ENCODE results near the gene TNFRSF13B. TPM values are rescaled to one million over a fixed set of nuclear protein-coding genes. Genes with fewer than 3 reads are reported as not detected.
A peak's percentile ranks its signal among the peaks of the same experiment; 100 is the strongest.
"Not testable (repeated sequence)": the region's sequence is repeated elsewhere in the genome, so short reads cannot be mapped to it uniquely, and the experiment has no call there.

TNFRSF13B gene
- total RNA-seq = not detected
- long read RNA-seq = 0 reads

DNA sequence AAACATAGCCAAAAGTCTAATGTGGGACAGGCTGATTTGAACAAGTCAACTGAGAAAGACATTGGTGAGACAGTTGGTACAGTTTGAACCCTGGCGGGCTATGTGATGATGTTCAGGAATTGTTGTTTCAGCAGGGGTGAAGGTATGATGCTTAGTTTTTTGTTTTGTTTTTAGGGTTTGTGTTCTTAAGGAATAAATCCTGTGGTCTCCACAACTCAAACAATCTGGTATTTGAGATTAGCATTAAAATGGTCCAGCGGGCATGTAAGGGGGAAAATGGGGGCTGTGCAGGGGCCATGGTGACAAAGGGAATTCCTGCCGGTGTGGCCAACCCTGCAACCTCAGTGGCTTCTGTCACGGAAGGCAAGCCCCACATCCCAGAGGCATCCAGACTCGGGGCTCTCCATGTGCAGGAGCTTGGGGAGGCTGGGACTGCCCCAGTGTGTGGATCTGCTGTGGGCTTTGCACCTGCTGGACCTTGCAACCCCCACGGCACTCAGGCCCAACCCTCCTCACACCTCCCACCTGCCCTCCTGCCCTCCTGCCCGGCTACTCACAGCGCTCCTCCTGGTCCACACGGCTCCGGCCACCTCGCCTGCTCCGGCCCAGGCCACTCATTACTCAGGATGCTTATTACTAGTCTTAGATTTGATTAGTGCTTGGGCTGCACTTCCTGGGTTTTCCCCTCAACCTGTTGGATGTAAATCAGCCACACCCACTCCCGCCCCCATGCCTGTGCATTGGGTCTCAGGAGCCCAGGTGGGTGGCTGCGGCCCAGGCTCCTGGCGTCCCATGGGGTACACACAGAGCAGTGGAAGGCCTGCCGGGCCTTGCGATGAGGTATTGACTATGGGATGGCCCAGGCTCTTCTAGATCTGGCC lies at the start of gene TNFRSF13B:
Gene TNFRSF13B (minus strand): TSS at position 661 of the 881 bp plus-strand sequence. CDS start 43 bp downstream, at position 618.
- intact Hi-C loops (cut with DNase I) = no loop called here
- ATAC-seq (no peak), DNase-seq (ENCODE audit: missing footprints) (no peak)

DNA sequence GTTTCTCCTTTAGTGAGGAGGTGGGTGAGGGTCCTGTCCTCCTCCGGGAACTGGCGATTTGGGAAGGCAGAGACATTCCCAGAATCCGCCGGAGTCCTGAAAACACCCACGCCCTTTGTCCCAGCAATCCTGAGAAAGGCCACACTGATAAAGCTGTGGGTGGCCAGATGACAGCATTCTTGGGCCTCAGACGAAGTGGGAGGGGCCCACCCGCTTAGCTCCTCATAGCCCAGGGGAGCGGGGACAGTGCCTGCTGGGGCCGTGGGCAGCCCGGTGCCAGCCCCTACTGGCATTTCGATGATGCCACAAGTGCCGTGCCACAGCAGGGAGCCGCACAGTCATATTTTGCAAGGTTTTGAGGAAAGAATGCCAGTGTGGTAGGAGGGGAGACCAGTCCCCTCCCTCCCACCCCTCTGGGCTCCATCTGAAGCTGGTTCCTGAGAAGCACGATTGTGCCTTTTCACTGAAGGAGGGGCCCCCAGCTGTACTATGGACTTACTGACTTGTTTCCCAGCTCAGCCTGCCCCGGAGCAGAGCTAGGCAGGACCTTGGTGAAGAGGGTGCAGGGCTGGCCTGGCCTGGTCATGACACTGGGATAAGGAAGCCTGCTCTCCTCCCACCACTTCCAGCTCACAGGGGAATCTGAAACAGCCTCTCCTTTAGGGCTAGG lies 49.4 kb upstream of the TNFRSF13B start:
- ATAC-seq (peak; percentile 88), DNase-seq (ENCODE audit: missing footprints) (no peak)
- intact Hi-C loops (cut with DNase I) = no loop called here

DNA sequence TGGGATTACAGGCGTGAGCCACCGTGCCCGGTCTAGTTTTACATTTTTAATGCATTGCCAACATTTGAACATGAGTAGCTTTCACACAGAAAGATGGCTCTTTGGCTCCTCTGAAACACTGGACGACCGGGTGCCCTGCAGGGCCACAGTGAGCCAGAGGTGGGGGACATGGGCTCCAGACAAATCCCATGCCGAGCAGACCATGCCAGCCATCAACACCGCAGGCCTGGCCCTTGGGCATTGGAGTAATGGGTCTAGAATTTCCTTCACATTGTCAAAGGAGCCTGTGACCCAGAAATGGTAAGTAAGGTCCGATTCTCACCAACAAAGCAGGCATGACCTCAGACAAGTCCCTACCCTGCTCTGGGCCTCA lies 48.9 kb upstream of the TNFRSF13B start:
- no peak for DNase-seq (ENCODE audit: missing footprints)
- intact Hi-C loops (cut with DNase I) = no loop called here
- no peak for ATAC-seq

DNA sequence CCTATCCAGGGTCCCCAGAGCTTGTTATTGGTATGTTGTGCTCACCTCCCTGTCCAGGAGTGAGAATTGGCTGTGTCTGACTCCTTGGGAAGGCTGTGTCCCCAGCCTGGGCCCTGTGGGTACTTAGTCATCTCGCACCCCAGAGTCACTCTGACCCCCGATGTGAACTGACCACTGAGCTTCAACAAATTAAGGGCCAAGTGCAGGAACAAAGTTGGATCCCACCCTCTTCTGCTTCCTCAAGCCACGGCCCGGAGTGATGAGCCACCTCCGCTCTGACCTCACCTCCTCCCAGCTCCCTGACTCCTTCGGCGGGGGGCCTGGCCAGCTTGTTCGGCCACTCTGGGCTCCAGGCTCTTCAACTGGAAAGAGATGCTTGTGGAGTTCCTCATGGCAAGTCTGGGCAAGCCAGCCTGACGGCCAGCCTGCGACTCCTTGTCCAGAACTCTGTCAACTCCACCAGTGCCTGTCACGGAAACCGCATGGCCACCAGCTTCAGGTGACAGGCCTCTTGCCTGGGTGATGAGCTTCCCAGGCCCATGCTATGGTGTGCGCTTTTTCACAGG lies 48.1 kb upstream of the TNFRSF13B start:
- ATAC-seq (no peak), DNase-seq (ENCODE audit: missing footprints) (no peak)
- intact Hi-C loops (cut with DNase I) = no loop called here

DNA sequence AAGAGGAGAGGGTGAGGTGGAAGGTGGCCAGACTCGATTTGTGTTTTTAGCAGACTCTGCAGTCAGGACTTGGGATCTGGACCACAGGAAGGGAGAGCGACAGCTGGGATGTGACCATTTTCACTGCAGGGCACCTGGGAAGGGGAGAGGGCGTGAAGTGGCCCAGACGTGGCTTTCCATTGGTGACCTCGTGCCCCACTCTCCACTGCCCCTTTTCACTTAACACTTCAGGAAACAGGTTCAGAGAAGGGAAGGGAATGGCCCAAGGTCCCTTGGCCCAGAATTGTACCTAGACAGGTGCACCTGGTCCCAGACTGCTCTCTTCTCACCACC lies 47.5 kb upstream of the TNFRSF13B start:
- DNase-seq (ENCODE audit: missing footprints) (no peak), ATAC-seq (no peak)
- intact Hi-C loops (cut with DNase I) = no loop called here

DNA sequence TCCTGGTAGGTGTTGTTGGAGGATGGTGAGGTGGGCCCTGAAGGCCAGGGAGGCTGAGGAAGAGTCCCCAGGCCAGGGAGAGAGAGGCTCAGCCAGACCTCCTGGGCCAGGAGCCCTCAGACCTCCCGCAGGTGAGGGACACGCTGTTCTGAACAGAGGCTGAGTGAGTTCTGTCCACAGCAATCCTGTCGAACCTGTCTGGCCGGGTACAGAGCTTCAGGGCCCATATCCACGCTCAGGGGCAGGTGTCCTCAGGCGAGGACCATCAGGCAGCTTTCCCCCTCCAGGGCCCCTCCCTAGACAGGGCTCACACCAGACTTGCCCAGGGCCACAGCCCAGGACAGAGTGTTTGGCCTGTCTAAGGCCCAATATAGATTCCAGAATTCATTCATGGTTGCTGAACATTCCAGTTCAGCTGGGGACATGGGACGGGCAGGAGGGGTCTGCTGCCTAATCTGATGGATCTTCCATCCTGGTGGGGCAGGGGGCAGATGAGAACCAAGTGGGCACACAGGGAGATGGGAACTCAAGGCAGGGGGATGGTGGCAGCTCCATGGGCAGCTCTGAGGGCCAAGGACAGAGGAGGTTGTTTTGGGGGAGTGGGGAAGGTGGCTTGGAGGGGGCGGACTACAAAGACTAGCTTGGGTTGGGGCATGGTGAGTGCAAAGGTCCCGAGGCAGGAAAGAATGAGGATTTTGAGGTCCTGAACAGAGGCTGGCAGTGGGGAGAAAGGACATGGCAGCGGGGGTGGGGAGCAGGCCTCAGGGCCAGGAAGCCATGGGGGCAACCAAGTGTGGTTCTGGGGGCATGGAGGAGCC lies 46.9 kb upstream of the TNFRSF13B start:
- intact Hi-C loops (cut with DNase I) = no loop called here
- no peak for DNase-seq (ENCODE audit: missing footprints)
- ATAC-seq = no peak

DNA sequence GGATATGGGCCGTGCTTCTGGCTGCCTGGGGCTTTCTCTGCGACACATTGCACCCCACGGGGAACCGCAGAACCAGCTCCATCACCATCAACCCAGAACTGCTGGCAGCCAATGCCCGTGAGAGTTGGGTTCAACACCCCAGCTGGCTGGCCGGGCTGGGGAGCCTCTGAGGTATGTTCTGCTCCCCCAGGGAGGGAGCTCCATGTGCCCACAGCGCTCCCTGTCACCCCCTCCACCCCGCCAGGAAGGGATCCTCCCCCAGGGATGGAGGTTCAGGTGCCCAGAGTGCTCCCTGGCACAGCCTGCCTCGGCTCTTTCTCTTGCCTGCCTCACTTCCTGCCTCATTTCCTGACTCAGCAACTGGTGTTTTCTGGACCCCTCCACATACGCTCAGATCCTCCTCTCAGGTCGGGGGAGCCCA lies 46.1 kb upstream of the TNFRSF13B start:
- intact Hi-C loops (cut with DNase I) = no loop called here
- no peak for ATAC-seq
- no peak for DNase-seq (ENCODE audit: missing footprints)

DNA sequence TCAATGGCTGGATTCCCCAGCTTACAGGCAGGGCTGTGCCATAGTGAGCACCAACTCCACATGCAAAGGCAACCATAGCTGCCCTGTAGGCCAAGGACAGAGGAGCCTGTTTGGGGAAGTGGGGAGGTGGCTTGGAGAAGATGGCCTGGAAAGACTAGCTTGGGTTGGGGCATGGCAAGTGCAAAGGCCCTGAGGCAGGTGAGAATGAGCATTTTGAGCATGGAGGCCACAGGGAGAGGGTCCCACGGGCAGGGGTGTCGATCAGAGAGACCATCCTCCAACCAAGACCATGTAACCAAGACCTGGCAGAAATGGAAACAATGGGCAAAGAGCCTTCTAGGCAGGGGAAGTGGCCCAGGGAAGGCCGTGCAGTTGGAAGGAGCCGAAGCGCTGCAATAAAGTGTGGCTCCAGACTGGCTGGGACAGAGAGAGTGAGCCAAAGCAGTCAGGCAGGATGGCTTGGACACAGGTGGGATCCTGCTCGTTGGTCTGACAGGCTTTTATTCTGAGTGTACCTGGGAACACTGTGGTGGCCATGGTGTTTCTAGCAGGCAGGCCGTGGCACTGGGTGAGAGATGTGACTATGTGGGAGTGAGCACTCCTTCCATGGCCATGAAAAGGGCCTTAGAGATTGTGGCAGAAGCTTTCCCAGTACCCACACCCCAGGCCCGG lies 45.6 kb upstream of the TNFRSF13B start:
- no peak for DNase-seq (ENCODE audit: missing footprints)
- intact Hi-C loops (cut with DNase I) = no loop called here
- ATAC-seq = no peak

DNA sequence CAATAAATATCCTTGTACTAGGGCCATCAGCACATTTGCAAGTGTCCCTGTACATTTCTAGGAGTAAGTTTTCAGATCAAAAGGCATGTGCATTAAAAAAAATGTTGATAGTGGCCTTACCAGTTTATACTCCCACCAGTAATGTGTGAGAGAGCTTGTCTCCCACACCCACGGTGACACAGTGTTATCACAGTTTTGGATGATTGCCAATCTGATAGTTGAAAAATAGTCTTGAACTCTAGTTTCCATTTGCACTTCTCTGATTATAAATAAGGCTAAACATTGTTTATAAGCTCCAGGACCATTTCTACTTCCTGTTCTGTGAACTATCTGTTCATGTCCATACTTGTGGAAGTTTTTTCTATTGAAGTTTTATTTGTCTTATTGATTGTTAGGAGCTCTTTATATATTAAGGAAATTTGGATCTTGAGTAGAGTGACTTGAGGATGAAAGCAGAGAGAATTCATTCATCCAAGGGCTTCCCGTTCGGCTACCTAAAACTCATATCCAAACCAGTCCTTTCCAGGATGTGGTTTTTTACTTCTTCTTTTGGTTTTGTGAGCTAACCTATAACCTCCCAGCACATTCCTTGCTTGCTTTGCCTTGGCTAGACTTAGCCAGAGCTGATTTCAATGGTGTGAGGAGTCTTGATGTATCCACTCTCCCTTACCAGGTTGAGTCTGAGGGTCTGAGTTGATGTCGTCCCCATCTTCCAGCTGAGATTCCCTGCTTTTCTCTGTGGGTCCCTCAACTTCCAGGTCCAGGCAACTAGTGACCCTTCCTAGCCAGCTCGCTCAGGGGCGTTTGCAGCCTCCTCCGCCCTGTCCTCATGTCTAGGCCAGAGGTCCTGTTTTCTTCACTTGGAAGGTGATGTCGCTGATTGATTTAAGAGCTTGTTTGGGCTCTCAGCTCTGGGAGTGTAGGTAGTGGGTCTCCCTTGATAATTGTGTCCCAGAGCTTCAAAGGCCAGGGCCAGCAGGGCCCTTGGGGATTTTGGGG lies 44.6 kb upstream of the TNFRSF13B start:
- intact Hi-C loops (cut with DNase I); ATAC-seq: not testable (repeated sequence)

DNA sequence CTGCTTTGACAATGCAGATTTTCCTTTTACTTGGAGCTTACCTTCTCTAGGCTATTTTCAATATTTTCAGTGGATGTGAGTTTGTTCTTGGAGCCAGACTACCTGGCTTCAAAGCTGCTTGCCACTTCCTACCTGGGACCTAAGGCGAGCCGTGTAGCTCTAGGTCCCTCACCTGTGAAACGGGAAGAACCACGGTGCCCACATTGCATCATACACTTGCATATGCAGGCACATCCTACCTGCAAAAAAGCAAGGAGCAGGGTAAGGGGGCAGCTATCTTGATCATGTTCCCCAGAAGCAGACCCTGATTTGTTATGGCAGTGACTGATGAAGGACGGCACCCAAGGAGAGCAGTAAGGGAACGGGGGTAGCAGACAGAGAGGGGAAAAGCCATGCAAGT lies 43.3 kb upstream of the TNFRSF13B start:
- DNase-seq (ENCODE audit: missing footprints) (no peak), ATAC-seq (no peak)
- intact Hi-C loops (cut with DNase I) = no loop called here

More for the DNA sequence above, 44.6 kb upstream of the TNFRSF13B start:
- DNase-seq (ENCODE audit: missing footprints) = not testable (repeated sequence)

DNA sequence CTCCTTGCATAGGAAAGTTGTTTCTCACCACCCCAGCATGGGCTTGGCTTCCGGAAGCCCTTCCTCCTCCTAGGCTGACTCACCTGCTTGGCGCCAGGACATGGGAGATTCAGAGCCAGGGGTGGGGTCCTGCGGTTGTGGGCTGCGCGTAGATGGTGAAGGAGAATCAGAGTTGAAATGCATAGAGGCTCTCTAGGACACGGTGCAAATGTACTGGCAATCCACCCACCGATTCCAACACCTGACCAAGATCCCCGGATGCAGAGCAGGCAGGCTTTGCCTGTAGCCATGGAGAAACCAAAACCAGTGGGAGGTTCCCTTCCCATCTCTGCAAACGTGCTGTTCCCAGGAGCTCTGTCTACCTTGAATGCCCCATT lies 42.8 kb upstream of the TNFRSF13B start:
- DNase-seq (ENCODE audit: missing footprints); intact Hi-C loops (cut with DNase I); ATAC-seq: not testable (repeated sequence)

DNA sequence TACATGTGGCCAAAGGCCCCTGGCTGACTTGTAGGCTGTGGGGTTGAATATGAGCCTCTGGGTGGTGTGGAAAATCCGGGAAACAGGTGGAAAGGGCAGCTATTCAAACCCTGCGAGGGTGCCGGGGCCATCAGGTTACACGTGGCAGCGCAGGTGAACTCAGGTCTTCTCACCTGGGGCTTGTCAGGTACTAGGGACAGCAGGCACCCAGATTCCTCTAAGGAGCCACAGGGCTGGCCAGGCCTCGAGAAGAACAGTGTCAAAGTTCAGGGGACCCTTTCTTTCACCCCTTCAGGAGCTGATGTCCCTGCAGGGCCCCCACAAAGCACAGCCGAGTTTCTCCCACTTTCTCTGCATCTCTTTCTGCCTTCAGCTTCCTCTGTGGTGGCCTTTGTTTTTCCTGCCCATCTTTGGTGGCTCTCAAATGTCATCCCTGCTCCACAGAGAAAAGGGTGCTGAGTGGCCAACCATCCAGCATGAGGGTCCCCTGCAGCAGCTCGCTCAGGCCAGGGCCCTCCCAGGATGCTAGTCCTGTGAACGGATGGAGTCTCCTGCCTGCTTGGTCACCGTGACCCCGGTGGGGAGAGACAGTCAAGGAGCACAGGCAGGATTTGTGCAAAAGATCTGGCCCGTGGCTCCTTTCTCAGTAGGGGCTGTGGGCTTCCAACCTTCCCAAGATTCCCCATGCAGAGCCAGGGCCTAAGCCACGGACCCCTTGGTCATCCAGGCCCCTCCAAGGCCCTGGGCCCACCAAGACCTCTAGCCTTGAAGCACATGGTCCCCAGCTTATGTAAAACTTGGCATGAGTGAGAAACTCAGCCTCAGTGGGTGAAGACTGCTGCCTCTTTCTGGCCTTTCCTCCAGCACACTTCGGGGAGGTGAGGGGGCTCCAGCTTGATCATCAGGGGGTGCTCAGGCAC lies 42.2 kb upstream of the TNFRSF13B start:
- DNase-seq (ENCODE audit: missing footprints) = peak; percentile 46
- intact Hi-C loops (cut with DNase I); ATAC-seq: not testable (repeated sequence)

DNA sequence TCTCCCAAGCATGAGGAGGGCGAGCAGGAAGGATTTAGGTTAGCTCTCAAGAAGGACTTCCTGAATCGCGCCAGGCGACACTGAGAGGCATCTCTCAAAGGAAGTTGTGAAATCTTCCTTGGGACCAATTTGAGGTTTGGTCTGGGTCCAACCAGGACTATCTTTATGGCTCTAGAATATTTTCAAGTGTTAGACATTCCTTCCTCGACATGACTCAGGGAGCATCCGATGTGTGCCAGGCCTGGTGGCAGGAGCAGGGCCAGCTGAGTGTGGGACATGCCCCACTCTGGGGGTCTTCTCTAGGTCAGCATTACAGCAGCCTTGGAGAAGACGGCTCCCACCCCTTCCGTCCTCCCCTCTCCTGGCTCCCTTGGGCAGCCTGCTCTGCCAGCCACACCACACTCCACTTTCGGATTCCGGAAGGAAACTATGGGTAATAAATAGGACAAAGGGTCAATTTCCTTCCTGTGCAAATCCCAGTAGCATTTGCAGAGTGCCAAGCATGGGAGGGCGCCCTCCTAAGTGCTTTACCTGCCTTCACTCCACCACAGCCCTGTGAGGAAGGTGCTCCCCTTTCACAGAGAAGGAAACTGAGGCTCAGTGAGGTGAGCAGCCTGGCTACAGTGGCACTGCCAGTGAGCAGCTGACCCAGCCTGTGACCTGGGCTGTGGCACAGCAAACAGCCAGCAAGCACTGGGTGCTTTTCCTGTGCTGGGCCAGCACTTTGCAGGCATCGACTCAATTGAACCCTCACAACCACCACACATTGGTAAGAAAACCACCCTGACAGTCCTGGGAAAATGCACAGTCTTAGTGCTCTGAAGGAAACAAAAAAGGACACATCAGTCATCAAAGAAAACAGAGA lies 39.4 kb upstream of the TNFRSF13B start:
- peak; percentile 23 for ATAC-seq
- intact Hi-C loops (cut with DNase I) = not testable (repeated sequence)
- peak; percentile 45 for DNase-seq (ENCODE audit: missing footprints)

DNA sequence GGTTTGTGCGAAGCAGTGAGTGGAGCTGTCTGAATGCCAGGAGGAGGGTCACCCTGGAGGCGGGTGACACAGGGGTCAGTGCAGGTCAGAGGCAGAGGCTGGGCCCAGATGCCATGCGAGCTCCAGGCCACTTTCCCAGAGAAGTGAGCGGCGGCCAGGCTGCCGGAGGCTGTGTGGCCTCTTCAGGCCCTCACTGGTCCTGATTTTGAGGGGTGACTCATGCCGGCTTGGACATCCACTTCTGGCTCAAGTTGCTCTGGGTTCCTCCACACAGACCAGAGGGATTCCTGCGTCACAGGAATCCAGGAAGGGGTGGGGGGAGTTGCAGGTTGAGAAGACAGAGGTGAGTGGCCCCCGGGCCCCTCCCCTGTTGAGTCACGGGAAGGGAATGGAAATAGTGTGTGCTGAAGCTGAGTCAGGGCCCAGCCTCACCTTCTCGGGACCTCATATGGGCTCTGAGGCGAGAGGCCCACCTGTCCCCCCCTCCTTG lies 38.7 kb upstream of the TNFRSF13B start:
- DNase-seq (ENCODE audit: missing footprints) = peak; percentile 7
- peak; percentile 23 for ATAC-seq

DNA sequence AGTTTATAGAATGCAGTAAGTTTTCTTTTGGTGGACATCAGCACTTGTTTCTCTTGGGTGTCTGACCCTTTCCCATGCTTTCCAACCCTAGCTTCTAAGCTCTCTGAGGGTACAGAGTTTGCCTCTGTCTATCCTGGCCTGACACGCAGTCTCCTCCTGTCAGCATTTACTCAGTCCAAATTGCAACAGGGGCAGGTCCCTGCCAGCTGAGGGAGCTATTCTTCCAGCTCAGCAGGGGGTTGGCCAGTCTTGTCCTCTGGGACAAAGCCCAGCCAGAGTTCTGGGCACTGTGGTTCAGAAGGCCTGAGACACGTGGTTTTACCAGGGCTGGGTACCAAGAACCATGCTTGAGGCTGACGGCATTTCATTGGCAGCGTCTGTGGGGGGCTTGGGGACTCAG lies 38.1 kb upstream of the TNFRSF13B start:
- peak; percentile 83 for ATAC-seq
- DNase-seq (ENCODE audit: missing footprints); intact Hi-C loops (cut with DNase I): not testable (repeated sequence)

More for the DNA sequence above, 38.7 kb upstream of the TNFRSF13B start:
- intact Hi-C loops (cut with DNase I) = not testable (repeated sequence)

Data from Right ventricle myocardium inferior (tissue), 1 donor.